NCI-H526 treated with DMSO at 0.1 percent for 48 hours (cell line): ENCODE measurements around the gene ADAMTS9.
"Not testable (repeated sequence)": the region's sequence is repeated elsewhere in the genome, so short reads cannot be mapped to it uniquely, and the experiment has no call there.

Experiments used
- DNase-seq: peaks from one replicate; lab custom pipeline; 2025; lab: John Stamatoyannopoulos, UW

The ADAMTS9 gene

GRCh38 chr3:64574194-64574593 lies 113.6 kb downstream of the ADAMTS9 start:
- DNase-seq, result no peak

DNA sequence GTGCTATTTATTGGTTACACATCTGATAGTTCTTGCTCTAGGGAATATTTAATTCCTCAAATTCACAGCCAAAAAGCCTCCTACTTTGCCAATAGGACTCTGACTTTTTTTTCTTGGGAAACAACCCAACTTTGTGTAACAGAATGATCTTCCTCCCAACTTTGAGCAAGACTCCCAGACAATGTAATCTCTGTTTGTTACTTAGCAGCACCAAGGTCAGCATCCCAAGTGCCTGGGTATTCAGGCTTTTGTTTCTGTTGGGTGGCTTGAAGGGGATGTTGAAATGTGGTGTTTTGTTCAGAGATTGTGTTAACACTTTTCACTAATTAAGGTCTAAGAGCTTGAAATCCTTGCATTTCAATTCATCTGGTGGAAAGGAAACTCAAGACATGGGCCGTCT lies 115.8 kb downstream of the ADAMTS9 start:
- no peak for DNase-seq

- DNase-seq, result no peak
Measured at GRCh38 chr3:64568895-64569517, 118.8 kb downstream of the ADAMTS9 start.

DNA sequence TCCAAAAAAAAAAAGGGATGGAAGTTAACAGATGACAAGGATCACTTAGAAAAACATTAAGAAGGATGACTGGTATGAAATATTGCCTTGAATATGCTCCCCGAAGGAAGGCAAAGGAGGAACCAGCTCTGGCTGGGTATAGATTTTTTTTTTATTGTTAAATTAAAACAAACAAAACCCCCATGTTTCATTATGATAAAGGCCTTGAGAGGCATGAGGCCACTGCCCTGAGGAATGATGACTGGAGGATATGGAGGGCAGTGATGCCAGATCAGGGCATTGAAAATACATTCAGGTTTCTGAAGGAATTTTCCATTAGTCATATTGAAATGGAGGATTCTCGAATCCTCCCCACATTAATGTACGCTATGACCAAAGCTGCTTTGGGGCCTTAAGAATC lies 120.9 kb downstream of the ADAMTS9 start:
- no peak for DNase-seq

GRCh38 chr3:64563751-64564150 lies 124.0 kb downstream of the ADAMTS9 start:
- DNase-seq, result no peak

DNA sequence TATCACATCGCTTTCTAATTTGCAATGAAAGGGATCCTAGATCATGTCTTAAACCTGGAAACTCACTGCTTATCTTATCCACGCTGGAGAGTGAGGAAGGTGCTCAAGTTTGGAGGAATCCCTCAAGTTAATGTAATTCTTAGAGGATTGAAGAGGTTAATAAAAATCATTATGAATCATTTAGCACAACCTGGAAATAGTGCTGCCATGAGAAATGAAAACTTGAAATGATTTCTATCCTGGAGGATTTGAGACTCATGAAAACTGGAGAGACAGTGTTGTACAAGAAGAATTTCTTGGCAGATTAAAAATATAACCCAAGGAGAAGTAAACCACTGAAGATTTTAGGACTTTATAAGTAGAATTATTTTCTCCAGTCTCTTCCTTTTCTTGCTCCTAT lies 125.9 kb downstream of the ADAMTS9 start:
- no peak for DNase-seq

- DNase-seq, result no peak
Measured at GRCh38 chr3:64561325-64561843, 126.4 kb downstream of the ADAMTS9 start.

DNA sequence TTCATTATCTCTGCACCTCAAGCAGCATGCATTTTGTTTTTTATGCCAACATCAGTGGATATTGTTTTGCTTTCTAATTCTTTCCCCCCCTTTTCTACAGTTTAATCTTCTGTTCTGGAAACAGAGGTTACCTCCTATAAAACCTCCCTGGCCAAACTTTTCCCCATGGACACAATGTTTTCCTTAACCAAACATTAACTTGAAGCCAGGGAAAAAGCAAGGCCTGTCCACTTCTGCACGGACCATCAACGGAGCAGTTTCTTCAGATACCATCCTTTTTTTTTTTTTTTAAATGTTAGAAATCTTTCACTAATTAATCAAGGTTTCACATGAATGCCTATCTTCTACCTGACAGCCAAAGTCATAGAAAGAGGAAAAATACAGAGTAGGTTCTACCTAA lies 127.0 kb downstream of the ADAMTS9 start:
- no peak for DNase-seq

DNA sequence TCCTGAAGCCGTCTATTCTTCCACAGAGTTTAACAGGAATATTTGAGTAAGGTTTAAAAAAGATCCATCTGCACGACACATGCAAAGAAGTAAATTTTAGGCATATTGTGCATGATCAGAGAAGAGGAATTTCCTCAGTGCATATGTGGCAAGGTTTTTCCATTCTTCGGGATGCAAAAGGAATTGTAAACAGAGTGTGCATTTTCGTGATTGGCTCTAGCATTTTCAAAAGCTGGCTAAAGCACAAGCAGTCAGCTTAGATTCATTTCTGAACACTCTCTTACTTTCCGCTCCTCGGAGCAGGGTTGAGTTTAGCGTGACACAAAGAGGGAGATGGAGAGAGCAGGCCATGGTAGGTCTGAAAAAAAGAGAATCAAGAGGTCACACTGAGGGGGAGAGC lies 128.2 kb downstream of the ADAMTS9 start:
- no peak for DNase-seq

GRCh38 chr3:64556046-64556445 lies 131.8 kb downstream of the ADAMTS9 start:
- DNase-seq, result no peak

GRCh38 chr3:64555351-64555750 lies 132.4 kb downstream of the ADAMTS9 start:
- no peak for DNase-seq

DNA sequence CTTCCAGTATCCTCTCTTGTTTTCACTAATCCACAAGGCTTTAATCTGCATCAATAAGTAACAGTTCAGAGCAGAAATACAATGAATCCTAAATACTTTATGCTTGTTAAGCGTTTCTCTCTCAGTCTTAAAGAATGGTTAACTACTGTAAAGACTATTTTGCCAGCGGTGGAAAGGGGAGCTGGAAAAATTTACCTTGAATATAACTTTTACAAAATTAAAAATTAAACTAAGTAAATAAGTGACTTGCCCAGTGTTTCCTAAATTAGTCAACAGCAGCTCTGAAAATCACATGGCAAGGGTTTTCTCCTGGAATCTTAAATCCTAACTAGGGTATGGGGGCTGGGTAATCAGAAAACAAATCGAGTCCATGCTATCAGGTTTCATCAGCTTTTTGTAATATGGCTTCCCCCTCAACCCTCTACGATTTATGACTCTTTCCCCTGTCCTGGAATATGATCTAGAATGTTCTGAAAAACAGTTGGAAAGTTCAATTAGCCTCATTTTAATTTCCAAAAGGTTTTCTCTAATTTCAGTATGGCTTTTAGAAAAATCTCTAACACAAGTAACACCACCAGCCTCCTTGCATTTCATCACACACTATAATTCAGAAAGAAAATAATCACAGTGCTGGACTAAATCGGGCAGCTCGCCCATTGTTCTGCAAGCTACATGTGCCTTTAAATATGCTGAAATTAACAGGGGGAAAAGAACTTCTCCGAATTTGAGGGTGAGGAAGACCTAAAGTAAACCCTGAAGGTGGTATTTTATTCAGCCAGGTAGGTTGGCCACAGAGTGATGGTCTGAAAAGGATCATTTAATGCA lies 133.5 kb downstream of the ADAMTS9 start:
- no peak for DNase-seq

GRCh38 chr3:64552966-64553365 lies 134.8 kb downstream of the ADAMTS9 start:
- no peak for DNase-seq

DNA sequence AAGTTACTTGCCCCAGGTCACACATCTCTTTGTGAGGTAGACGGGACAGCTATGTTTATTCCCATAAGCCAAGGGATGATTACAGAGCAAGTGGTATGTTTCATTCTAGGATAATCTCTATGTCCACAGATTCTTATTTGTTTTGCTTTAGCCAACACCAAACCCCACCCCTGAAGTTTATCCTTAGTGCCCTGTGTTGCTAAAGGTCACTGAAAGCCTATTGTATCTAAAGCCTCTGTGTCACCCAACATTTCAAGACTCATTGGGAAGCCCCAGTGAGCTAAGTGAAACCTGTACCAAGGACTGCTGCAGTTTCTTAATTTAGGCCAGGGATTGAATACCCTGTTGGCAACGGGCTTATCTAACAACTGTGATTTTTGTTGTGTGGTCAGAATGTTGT lies 135.6 kb downstream of the ADAMTS9 start:
- no peak for DNase-seq

GRCh38 chr3:64551697-64552096 lies 136.1 kb downstream of the ADAMTS9 start:
- no peak for DNase-seq

DNA sequence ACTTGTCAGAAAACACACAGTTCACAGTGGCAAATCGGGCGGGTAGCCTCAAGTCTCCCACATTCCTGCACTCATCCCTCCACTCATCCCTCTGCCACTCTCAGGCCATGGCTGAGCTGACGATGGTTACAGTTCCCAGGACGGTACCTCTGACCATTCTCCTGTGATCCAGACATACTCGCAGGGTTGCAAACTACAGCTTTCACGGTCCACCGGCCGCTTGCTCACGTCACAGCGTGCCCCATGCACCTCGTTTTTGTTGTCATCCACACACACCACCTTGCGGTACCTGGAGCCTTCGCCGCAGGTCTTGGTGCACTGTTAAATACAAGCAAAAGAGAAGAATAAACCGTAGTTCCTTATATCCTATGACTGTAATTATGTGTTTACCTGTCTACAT lies 137.1 kb downstream of the ADAMTS9 start:
- no peak for DNase-seq

GRCh38 chr3:64549869-64550268 lies 137.9 kb downstream of the ADAMTS9 start:
- no peak for DNase-seq

DNA sequence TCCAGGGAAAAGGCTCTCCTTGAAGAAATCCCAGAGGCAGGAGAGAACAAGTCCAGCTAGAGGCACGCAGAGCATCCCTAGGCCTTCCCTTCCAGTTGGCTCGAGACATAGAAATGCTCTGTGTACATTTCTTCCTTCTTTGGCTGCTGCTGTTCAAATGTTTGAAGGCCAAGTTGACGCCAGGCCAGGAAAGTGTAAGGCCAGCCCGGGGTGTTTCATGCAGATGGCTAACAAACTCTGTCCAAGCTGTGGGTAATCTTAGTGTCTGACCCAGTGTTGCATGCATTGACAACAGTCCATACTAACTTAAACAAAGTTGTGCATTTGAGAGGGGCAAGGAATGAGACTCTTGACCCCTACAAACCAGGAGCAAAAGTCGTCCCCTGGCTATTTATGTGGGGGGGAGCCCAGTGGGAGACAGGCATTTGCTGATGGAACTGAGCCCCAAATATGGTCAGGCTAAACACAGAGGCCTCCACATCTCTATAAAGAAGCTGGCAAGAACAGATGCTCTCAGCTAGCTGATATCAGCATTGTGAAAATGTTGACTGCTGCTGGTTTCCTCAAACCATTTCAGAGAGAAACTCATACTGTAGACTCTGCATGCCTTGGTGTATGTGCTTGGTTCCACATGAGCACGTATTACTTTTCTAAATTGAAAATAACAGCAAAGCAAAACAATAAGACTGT lies 139.5 kb downstream of the ADAMTS9 start:
- no peak for DNase-seq

- no peak for DNase-seq
Measured at GRCh38 chr3:64546856-64547255, 140.9 kb downstream of the ADAMTS9 start.

DNA sequence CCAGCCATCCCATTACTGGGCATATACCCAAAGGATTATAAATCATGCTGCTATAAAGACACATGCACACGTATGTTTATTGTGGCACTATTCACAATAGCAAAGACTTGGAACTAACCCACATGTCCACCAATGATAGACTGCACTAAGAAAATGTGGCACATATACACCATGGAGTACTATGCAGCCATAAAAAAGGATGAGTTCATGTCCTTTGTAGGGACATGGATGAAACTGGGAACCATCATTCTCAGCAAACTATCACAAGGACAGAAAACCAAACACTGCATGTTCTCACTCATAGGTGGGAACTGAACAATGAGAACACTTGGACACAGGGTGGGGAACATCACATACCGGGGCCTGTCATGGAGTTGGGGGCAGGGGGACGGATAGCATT lies 142.6 kb downstream of the ADAMTS9 start:
- DNase-seq, result not testable (repeated sequence)

- DNase-seq, result no peak
Measured at GRCh38 chr3:64541803-64542202, 146.0 kb downstream of the ADAMTS9 start.

- no peak for DNase-seq
Measured at GRCh38 chr3:64539451-64540196, 148.2 kb downstream of the ADAMTS9 start.
